ENCODE measurements around the gene BMPR1B.

BMPR1B gene
- total RNA-seq: 0 to 1.1 reads per million in 2 donors

DNA sequence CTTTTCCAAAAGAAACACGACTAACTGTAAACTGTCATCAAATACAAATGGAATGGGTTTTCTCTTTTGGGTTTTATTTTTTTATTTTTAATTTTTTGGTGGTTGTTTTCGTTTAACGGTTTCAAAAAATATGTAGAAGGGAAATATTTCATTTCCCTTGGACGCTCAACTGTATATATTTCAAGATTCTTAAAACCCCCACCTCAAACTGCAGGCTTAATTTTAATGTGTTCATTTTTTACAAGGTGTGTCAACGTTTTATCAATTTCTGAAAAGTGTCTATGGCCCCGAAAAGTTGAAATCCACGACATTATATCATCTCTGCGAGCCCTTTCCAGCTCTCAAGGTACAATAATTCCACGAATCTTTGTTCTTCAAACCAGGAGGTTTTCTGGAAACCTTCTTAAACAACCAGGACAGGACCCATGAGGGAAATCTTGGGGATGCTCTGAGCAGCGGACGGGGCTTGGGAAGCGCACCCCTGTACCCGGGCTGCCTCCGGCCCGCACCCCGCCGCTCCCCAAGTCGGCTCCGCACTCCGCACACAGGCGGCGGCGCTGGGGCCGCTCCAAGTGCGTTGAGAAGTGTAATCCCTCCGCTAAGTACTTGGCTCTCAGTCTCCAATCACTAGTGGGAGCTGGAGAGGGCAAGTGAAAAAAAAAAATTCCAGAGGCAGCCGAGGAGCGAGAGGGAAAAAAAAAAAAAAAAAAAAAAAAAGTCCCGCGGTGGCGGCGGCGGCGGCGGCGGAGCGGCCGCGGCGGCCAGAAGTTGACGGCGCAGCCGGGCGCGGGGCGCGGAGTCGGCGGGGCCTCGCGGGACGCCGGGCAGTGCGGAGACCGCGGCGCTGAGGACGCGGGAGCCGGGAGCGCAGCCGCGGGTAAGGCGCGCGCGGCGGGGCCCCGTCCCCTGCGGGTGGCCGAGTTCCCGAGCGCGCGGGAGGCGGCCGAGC lies at the start of gene BMPR1B:
Gene BMPR1B (plus strand): TSS at position 764 of the 949 bp plus-strand sequence. CDS start 346,470 bp downstream, outside the sequence.
- DNase-seq: peak in 1 of 5 experiments; percentile 2

DNA sequence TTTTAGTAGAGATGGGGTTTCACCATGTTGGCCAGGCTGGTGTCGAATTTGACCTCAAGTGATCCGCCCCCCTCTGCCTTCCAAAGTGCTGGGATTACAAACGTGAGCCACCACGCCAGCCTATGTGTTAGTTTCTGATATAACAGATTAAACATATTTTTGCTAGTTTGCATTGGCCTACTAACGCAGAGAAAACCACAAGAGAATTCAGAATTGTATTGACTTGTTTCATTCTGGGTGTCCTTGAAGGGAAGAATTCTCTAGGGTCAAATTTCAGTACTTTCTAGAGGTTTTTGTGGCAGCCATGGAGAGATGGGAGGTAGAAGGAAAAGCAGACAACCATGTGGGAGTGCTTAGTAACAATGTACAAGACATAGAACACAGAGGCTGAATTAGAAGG lies 46.1 kb upstream of the BMPR1B start:
- peak in 1 of 5 experiments; percentile 56 for DNase-seq

DNA sequence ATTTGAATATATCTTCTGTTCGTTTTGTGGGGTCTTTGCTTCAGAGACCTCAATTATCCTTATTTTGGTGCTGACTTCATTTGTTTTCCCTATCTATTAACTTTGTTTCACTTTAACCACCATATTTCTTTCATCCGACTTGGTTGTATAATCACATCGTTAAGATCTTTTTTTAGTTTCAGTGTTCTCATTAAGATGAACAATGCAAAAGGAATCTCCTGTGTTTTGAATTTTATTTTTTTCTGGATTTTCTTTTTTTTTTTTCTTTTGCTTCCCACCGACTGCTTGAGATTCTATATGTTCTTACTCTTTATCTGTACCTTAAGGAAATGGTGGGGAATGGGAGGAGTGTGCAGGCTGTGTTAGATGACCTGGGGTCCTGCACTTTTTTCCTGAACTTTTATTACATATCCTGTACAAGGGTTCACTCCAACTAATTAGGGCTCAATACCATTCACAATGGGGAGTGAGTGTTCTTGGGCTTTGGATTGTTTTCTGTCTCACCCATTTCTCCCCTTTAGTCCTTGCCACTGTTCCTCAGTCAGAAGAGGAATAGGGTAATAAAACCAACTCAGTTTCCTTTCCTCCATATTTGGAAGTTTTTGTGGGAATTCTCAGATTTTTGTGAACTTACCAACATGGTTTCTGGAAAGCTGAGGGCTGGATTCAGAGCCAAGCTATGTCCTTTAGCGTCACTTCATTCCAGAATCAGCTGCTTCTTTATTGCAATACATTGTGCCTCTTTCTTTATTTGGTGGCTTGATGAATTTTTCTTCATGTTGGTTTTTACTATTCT lies 43.2 kb upstream of the BMPR1B start:
- DNase-seq: no peak

- no peak for DNase-seq
Observed at GRCh38 chr4:94715726-94716125, 42.0 kb upstream of the BMPR1B start.

DNA sequence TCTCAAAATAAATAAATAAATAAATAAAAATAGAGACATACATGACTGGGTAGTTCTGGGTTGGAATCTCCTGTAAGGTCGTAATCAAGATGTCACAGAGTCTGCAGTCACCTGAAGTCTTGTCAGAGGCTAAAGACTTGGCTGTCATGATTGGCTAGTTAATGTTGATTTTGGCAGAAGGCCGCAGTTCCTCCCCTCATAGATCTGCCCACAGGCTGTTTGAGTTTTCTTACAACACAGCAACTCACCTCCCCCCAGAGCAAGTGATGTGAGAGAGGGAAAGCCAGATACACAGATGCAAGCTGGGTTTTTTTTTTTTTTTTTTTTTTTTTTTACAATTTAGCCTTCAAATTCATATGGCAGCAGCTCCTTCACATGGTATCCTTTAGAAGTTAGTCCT lies 36.4 kb upstream of the BMPR1B start:
- no peak for DNase-seq

DNA sequence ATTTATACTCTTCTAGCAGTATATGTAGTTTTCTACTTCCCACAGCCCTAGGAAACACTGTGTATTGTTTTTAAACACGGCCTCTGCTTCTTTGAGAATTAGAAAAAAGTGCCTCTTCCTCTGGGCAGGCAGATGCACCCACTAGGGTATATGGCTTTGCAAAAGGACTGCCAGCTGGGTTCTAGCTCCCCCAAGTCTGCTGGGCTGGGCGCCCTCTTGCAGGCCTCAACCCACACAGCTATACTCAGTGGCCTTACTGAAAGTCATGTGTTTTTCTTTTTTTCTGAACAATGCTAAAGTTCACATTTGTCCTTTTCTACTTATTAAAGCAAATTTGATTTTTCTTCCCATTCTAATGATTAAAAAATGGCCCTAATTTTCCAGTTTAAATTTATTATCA lies 35.5 kb upstream of the BMPR1B start:
- DNase-seq: no peak

- DNase-seq: no peak
Observed at GRCh38 chr4:94722748-94723147, 35.0 kb upstream of the BMPR1B start.

- DNase-seq: no peak
Observed at GRCh38 chr4:94724016-94724790, 33.6 kb upstream of the BMPR1B start.

- DNase-seq: no peak
Observed at GRCh38 chr4:94726524-94727123, 31.1 kb upstream of the BMPR1B start.

GRCh38 chr4:94728056-94728766 lies 29.5 kb upstream of the BMPR1B start:
- no peak for DNase-seq

DNA sequence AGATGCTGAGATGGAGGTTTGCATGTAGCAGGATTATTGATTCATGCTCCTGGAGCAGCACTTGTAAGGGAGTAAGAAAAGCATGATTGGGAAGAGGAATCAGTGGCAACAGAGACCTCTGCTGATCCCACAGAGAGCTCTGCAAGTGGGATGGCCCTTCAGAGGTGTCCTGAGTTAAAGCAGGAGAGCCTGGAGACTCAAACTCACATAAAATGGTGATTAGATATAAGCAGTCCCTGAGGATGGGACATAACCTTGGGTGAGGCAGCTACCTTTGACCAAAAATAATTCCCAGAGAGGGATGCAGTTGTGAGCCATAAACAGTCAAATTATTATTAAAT lies 25.4 kb upstream of the BMPR1B start:
- DNase-seq: no peak

DNA sequence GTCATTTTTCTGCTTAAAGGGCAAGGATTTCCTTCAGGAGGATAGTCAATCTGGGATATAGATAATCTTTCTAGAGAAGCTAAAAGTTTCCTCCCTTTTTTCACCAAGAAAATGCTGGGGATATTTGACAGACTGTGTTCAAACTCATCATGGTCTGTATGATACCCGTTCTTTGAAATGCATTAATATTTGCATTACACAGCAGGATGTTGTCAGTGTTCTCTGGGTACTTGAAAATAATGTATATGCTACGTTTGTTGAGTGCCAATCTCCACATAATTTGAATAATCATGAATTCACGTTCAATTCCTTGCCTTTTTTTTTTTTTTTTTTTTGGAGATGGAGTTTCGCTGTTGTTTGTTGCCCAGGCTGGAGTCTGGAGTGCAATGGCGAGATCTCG lies 18.0 kb upstream of the BMPR1B start:
- DNase-seq: no peak

DNA sequence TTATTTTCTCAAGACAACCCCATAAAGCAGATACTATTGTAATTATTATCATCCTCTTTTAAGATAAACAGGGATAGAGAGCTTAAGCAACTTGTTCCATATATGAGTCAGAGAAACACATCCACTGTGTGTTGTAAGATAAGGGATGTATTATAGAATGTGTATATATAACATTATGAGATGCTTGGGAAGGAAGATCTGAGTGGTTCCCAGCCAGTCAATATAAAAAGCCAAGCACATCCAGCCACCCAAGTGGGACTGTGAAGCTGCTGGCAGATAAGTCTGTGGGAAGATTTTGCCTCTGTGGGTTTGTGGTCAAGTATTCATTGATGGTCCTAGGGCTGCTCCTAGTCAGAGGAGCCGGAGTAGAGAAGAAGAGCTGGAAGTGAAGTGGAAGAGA lies 16.5 kb upstream of the BMPR1B start:
- no peak for DNase-seq

- DNase-seq: no peak
Observed at GRCh38 chr4:94743838-94744237, 13.9 kb upstream of the BMPR1B start.

DNA sequence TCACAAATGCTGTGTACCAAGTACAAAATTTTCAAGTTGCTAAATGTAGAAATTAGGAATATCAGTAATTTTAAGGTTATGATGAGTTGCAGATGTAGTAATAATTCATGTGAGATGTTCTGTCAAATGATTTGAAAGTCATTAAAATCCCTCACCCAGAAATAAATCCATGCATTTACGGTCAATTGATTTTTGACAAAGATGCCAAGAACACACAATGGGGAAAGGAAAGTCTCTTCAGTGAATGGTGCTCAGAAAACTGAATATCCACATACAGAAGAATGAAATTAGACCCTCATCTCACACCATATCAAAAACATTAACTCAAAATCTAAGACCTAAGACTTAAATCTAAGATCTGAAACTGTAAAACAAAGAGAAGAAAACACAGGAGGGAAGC lies 12.9 kb upstream of the BMPR1B start:
- DNase-seq: no peak

- DNase-seq: no peak
Observed at GRCh38 chr4:94746746-94747145, 11.0 kb upstream of the BMPR1B start.

DNA sequence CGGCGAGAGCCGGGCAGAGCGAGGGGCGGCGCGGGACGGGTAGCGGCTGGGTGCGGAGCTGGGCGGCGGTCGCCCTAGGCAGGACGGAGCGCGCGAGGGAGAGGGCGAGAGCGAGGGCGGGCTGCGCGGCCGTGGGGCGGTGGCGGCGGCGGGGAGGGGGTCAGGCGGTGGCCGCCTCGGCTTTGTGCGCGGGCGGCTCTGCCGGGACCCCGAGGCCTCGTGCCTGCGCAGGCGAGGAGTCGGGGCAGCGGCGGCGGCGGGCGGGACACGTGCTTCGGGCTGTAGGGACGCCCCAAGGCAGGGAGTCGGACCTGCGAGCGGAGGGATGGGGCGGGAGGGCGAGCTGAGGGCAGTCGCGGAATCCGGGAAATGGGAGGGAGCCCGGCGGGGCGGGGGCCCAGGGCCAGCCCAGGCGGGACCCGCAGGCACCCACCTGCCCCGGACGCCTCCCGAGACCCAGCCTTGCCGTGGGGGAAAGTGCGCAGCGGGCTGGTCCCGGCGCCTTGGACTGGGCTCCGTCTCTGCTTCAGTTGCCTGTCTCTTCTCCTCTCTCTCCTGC lies 465 bp downstream of the BMPR1B start:
- peak in 1 of 5 experiments; percentile 10 for DNase-seq

DNA sequence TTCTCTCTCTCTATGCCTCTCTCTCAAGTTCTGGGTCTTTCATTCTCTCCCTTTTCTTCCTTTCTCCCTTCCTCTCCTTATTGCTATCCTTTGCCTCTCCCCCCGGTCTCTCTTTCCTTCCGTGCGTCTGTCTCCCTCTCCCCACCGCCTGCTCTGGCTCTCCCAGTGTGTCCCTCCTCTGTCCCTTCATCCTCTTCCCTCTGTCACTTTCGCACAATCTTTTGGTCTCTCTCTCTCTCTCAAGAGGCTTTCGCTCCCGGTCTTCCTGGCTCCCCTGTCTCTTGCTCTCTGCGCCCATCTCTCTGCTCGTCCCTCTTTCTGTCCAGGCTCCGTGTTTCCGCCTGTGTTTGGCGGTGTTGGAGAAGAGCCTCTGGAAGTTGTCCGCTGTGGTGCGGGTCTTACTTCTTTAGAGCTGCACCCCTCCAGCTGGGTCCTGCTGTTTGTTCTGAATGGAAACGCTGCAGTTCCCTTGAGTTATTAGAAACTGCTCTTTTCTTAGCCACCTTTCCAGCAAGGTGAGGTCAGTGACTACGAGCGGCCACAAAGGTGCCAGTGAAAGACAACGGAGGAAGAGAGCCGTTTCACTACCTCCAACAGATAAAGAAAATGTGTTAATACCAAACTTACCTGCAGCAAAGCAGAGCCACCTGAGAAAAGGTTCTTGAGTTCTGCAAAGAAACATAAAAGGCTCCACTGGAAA lies 1.1 kb downstream of the BMPR1B start:
- DNase-seq: no peak

GRCh38 chr4:94759767-94760211 lies 2.0 kb downstream of the BMPR1B start:
- no peak for DNase-seq

GRCh38 chr4:94762326-94762725 lies 4.6 kb downstream of the BMPR1B start:
- DNase-seq: no peak

DNA sequence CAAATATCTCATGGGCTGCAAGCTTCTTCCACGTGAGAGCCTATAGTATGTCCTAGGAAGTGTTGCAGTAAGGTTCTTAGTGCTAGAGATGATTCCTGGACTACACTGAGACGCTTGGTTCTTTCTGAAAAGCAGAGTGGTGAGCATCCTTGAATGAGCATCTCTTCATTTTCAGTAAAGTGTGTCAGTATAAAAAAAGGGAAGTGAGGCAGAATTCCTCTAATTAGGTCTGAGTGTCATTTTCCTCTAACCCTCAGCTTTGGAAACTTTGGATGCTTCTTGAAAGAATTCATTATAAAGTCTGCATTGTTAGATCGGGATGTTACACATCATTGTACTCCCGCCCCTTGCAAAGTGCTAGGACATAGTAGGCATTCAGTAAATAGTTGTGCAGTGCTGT lies 5.2 kb downstream of the BMPR1B start:
- DNase-seq: no peak
